ENCODE measurements around the gene EDIL3.

EDIL3 gene

GRCh38 chr5:84063041-84063440, 321.6 kb downstream of the EDIL3 start:
- TF ChIP-seq, protein P1, sequence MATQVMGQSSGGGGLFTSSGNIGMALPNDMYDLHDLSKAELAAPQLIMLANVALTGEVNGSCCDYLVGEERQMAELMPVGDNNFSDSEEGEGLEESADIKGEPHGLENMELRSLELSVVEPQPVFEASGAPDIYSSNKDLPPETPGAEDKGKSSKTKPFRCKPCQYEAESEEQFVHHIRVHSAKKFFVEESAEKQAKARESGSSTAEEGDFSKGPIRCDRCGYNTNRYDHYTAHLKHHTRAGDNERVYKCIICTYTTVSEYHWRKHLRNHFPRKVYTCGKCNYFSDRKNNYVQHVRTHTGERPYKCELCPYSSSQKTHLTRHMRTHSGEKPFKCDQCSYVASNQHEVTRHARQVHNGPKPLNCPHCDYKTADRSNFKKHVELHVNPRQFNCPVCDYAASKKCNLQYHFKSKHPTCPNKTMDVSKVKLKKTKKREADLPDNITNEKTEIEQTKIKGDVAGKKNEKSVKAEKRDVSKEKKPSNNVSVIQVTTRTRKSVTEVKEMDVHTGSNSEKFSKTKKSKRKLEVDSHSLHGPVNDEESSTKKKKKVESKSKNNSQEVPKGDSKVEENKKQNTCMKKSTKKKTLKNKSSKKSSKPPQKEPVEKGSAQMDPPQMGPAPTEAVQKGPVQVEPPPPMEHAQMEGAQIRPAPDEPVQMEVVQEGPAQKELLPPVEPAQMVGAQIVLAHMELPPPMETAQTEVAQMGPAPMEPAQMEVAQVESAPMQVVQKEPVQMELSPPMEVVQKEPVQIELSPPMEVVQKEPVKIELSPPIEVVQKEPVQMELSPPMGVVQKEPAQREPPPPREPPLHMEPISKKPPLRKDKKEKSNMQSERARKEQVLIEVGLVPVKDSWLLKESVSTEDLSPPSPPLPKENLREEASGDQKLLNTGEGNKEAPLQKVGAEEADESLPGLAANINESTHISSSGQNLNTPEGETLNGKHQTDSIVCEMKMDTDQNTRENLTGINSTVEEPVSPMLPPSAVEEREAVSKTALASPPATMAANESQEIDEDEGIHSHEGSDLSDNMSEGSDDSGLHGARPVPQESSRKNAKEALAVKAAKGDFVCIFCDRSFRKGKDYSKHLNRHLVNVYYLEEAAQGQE (IDR thresholded peaks at IDR 0.05; ENCODE audit: insufficient read depth in 1 of 2, low read depth in 2 of 2, low read length in 2 of 2): no peak
- TF ChIP-seq POLR2AphosphoS5 (IDR thresholded peaks at IDR 0.05; ENCODE audit: low read depth, low read length) (no peak), FOXP2 (optimal IDR thresholded peaks at IDR 0.05; ENCODE audit: borderline replicate concordance, extremely low read depth, extremely low read length, insufficient read depth) (no peak), SIN3A (IDR thresholded peaks at IDR 0.05; ENCODE audit: borderline replicate concordance, insufficient read depth, low read length) (no peak)

GRCh38 chr5:84059672-84060071, 325.0 kb downstream of the EDIL3 start:
- TF ChIP-seq, protein P1 (IDR thresholded peaks at IDR 0.05; ENCODE audit: insufficient read depth in 1 of 2, low read depth in 2 of 2, low read length in 2 of 2): no peak
- no peak for TF ChIP-seq FOXP2 (optimal IDR thresholded peaks at IDR 0.05; ENCODE audit: borderline replicate concordance, extremely low read depth, extremely low read length, insufficient read depth)
- TF ChIP-seq POLR2AphosphoS5 (IDR thresholded peaks at IDR 0.05; ENCODE audit: low read depth, low read length): no peak
- TF ChIP-seq TAF1 (IDR thresholded peaks at IDR 0.05; ENCODE audit: borderline replicate concordance, insufficient read depth, low read length): no peak
- TF ChIP-seq SIN3A (IDR thresholded peaks at IDR 0.05; ENCODE audit: borderline replicate concordance, insufficient read depth, low read length): no peak

GRCh38 chr5:84058561-84058960, 326.1 kb downstream of the EDIL3 start:
- no peak for TF ChIP-seq SIN3A (IDR thresholded peaks at IDR 0.05; ENCODE audit: borderline replicate concordance, insufficient read depth, low read length)
- no peak for TF ChIP-seq POLR2AphosphoS5 (IDR thresholded peaks at IDR 0.05; ENCODE audit: low read depth, low read length)
- TF ChIP-seq, protein P1 (IDR thresholded peaks at IDR 0.05; ENCODE audit: insufficient read depth in 1 of 2, low read depth in 2 of 2, low read length in 2 of 2): no peak
- no peak for TF ChIP-seq TAF1 (IDR thresholded peaks at IDR 0.05; ENCODE audit: borderline replicate concordance, insufficient read depth, low read length)
- TF ChIP-seq FOXP2 (optimal IDR thresholded peaks at IDR 0.05; ENCODE audit: borderline replicate concordance, extremely low read depth, extremely low read length, insufficient read depth): no peak

DNA sequence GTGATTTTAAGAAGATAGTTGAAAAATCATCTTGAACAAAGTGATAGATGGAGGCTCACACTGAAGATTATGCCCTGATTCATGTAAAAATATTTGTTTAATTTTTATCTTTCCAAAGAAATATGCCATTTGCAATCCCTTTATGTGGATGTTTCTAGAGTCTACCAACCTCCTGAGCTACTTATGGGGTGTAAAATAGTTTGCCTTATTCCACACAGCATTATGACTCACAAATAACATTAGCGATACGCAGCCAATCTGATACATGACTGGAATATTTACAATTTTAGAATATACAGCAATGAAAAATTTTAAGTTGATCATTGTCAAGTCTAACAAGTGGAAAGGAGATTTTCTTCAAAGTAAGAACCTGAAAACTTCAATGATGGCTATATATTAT, 327.5 kb downstream of the EDIL3 start:
- TF ChIP-seq TAF1 (IDR thresholded peaks at IDR 0.05; ENCODE audit: borderline replicate concordance, insufficient read depth, low read length): no peak
- no peak for TF ChIP-seq SIN3A (IDR thresholded peaks at IDR 0.05; ENCODE audit: borderline replicate concordance, insufficient read depth, low read length)
- TF ChIP-seq, protein P1 (IDR thresholded peaks at IDR 0.05; ENCODE audit: insufficient read depth in 1 of 2, low read depth in 2 of 2, low read length in 2 of 2): no peak
- TF ChIP-seq FOXP2 (optimal IDR thresholded peaks at IDR 0.05; ENCODE audit: borderline replicate concordance, extremely low read depth, extremely low read length, insufficient read depth): no peak
- TF ChIP-seq POLR2AphosphoS5 (IDR thresholded peaks at IDR 0.05; ENCODE audit: low read depth, low read length): no peak

- no peak for TF ChIP-seq FOXP2 (optimal IDR thresholded peaks at IDR 0.05; ENCODE audit: borderline replicate concordance, extremely low read depth, extremely low read length, insufficient read depth)
Measured at GRCh38 chr5:84045964-84046363, 338.7 kb downstream of the EDIL3 start.

All from PFSK-1 (cell line).